CD8-positive, alpha-beta memory T cell (primary cell): Measurements from ENCODE around the gene C1orf35. TPM values are rescaled to one million over a fixed set of nuclear protein-coding genes. Genes with fewer than 3 reads are reported as not detected.
A peak's percentile ranks its signal among the peaks of the same experiment; 100 is the strongest.

ENCODE experiments used
- CTCF ChIA-PET: fragments of 350-600 bp; sonication (Branson Sonifier 250); formaldehyde crosslinking; loops from one replicate; lab custom pipeline; 2021; ENCODE audit warnings: antibody characterized with exemption; lab: Charles Lee
- POLR2A ChIA-PET: fragments of 350-600 bp; sonication (Branson Sonifier 250); formaldehyde crosslinking; loops from one replicate; lab custom pipeline; 2021; ENCODE audit warnings: antibody characterized with exemption; lab: Charles Lee
- DNase-seq, 5 donors: peaks; one replicate each; pipeline versions ENCODE4 v3.0.0 to v3.0.0-alpha.2; 2020 to 2022; ENCODE audit warnings: mixed read lengths in 1 of 5
- H3K27ac ChIP-seq: one replicate; pipeline ENCODE4 v1.7.0; 2013; ENCODE audit warnings: low read depth, mild to moderate bottlenecking, low read length, moderate library complexity
- H3K27me3 ChIP-seq: 2 replicates; pipeline ENCODE4 v1.7.0; 2013; ENCODE audit warnings: low read length, mild to moderate bottlenecking; ENCODE audit not compliant: insufficient read depth, poor library complexity, severe bottlenecking
- H3K36me3 ChIP-seq: 2 replicates; pipeline ENCODE4 v1.7.0; 2013; ENCODE audit warnings: mild to moderate bottlenecking, low read length, moderate library complexity; ENCODE audit not compliant: insufficient read depth
- H3K4me1 ChIP-seq: 2 replicates; pipeline ENCODE4 v1.7.0; 2013; ENCODE audit warnings: mild to moderate bottlenecking, low read length, moderate library complexity; ENCODE audit not compliant: insufficient read depth
- H3K4me3 ChIP-seq: 2 replicates; pipeline ENCODE4 v1.7.0; 2013; ENCODE audit warnings: mild to moderate bottlenecking, low read length
- H3K9me3 ChIP-seq: 2 replicates; pipeline ENCODE4 v1.7.0; 2013; ENCODE audit warnings: mild to moderate bottlenecking, low read length
- H3K27ac Mint-ChIP-seq, 8 donors: one replicate each; pipeline ENCODE4 v1.8.0; 2020 to 2021; ENCODE audit warnings: mixed read lengths in 8 of 8, mild to moderate bottlenecking in 6 of 8, inconsistent platforms in 3 of 8, moderate library complexity in 3 of 8
- H3K27me3 Mint-ChIP-seq, 2 donors: one replicate each; pipeline ENCODE4 v1.8.0; 2020 to 2021; ENCODE audit warnings: mixed read lengths in 2 of 2, mild to moderate bottlenecking in 1 of 2, moderate library complexity in 1 of 2
- H3K36me3 Mint-ChIP-seq, 3 donors: one replicate each; pipeline ENCODE4 v1.8.0; 2020 to 2021; ENCODE audit warnings: mixed read lengths in 3 of 3, inconsistent platforms in 1 of 3, mild to moderate bottlenecking in 1 of 3
- H3K4me1 Mint-ChIP-seq, 3 donors: one replicate each; pipeline ENCODE4 v1.8.0; 2020 to 2021; ENCODE audit warnings: mixed read lengths in 3 of 3, inconsistent platforms in 1 of 3, mild to moderate bottlenecking in 1 of 3
- H3K4me3 Mint-ChIP-seq, 7 donors: one replicate each; pipeline ENCODE4 v1.8.0; 2020 to 2021; ENCODE audit warnings: mixed read lengths in 7 of 7, mild to moderate bottlenecking in 6 of 7, moderate library complexity in 4 of 7, inconsistent platforms in 2 of 7
- H3K9me3 Mint-ChIP-seq, 5 donors: one replicate each; pipeline ENCODE4 v1.8.0; 2020 to 2022; ENCODE audit warnings: mixed read lengths in 5 of 5, mild to moderate bottlenecking in 3 of 5, moderate library complexity in 2 of 5, inconsistent platforms in 1 of 5
- polyA plus RNA-seq: library from polyadenylated mRNA; unstranded; fragments of 300-500 nt; fragmentation: Illumina TruSeq; gene quantifications from one replicate; pipeline ENCODE4 v1.2.3, GENCODE V29; 2021
- total RNA-seq, 2 experiments: library from RNA; stranded (reverse); gene quantifications; one replicate each; pipeline ENCODE4 v1.2.3, GENCODE V29; 2021

Gene C1orf35
- total and polyA plus RNA-seq, 3 experiments from 2014 or later: 21.4 to 29.2 (median 28.7) TPM

DNA sequence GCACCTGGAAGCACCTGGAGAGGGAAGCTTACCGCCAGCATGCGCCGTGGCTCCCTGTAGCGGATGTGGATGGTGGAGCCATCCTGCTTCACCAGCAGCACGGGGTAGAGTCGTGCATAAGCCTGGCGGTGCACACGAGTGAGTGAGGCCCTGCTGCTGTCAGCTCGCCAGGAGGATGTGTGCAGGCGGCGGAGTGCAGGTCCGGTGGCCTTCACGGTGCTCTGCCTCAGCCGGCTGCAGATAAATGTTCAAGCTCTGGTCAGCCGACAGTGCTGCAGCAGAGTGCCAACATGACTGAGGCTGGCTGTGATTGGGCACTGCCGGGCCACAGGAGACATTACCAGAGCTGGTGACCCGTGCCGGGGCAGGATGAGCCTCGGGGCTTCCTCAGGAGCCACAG, 4.5 kb upstream of the C1orf35 start:
- H3K4me1 Mint-ChIP-seq: peaks cover 24 to 43% (median 28%) of the 10 kb centered on the region in 3 donors
- no peaks in the 10 kb centered on the region for H3K9me3 Mint-ChIP-seq
- peak overlapping the region in 7 of 8 donors; percentile 58 to 95 (median 92) for H3K27ac Mint-ChIP-seq
- CTCF ChIA-PET: interaction anchor here (1.1 kb wide), 1 partner anchor 393 kb away, joined by 3 read pairs; no protein-coding TSS in a partner anchor
- Histone ChIP-seq H3K4me1 (peaks cover 31% of the 10 kb centered on the region), H3K27me3 (no peaks in the 10 kb centered on the region), H3K4me3 (no peak overlapping the region), H3K9me3 (no peaks in the 10 kb centered on the region), H3K36me3 (peaks cover 13% of the 10 kb centered on the region), H3K27ac (no peak overlapping the region)
- POLR2A ChIA-PET: no interaction called here
- H3K36me3 Mint-ChIP-seq: peaks cover 0 to 25% (median 3%) of the 10 kb centered on the region in 3 donors
- H3K4me3 Mint-ChIP-seq: peak overlapping the region; percentile 59 to 97 (median 92)
- no peak for DNase-seq
- peaks cover 0 to 2% of the 10 kb centered on the region in 2 donors for H3K27me3 Mint-ChIP-seq

DNA sequence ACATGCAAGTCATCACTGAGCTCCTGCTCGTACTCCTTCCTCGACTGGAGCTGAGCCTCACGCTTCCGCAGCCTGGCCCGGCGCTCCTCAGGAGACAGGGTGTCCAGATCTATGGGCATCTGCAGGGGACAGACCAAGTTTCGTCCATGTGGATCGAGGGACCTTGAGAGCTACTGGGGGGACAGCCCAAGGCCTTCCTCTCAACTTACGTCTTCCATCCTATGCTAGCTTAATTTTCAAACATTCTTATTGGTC, 3.6 kb upstream of the C1orf35 start:
- H3K36me3 ChIP-seq: peaks cover 13% of the 10 kb centered on the region
- no peak for DNase-seq
- no peak overlapping the region for H3K4me3 ChIP-seq
- H3K27me3 ChIP-seq: no peaks in the 10 kb centered on the region
- H3K4me1 ChIP-seq: peaks cover 33% of the 10 kb centered on the region
- no peaks in the 10 kb centered on the region for H3K9me3 ChIP-seq
- Mint-ChIP-seq H3K27ac (peak overlapping the region in 4 of 8 donors; percentile 26 to 95 (median 66)), H3K4me1 (peaks cover 24 to 47% (median 28%) of the 10 kb centered on the region in 3 donors), H3K4me3 (peak overlapping the region in 6 of 7 donors; percentile 23 to 61 (median 49)), H3K9me3 (no peaks in the 10 kb centered on the region), H3K36me3 (peaks cover 0 to 26% (median 3%) of the 10 kb centered on the region in 3 donors), H3K27me3 (peaks cover 0 to 2% of the 10 kb centered on the region in 2 donors)
- H3K27ac ChIP-seq: no peak overlapping the region
- ChIA-PET POLR2A (interaction anchor here (0.8 to 1.5 kb wide), 2 partner anchors 48 to 380 kb away, joined by 3 read pairs; no protein-coding TSS in a partner anchor), CTCF (interaction anchor here (1.0 to 1.1 kb wide), 2 partner anchors 58 to 394 kb away, joined by 3 read pairs; no protein-coding TSS in a partner anchor)

DNA sequence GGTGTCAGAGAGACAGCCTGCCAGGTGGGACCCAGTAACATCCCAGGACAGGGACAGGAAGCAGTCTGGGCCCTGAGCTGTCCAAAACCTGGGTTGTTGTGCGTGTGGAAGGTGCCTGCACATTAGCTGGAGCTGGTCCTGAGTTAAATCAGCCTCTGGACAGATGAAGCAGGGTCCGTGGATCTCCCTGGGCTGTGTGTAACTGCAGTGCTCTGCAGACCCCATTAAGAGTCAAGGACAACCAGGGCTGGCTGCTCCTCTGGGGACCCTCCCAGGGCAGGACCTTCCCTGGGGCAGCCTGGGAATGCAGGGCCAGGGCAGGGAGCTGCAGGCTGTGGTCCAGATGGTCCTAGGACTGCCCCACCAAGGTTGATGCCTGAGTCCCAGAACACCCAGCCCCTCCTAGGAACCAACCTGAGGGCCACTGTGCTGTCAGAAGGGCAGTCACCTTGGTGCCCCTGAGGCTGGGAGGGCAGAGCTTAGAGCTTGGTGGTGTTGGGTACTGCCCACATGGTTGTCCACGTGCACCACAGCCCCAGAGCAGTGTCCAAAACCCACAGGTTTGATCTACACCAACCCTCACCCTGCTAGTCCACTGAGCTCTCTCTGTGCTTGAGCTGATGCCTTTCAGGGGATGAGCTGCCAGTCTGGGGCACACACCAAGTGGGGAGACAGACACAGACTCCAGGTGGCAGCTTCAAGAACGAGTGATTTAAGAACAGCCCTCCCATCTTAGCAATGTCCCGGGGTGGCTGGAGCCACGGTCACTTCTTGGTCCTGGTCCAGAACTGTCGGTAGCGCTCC, 3.1 kb upstream of the C1orf35 start:
- Histone ChIP-seq H3K9me3 (no peaks in the 10 kb centered on the region), H3K27ac (no peak overlapping the region), H3K4me1 (peaks cover 38% of the 10 kb centered on the region), H3K36me3 (peaks cover 13% of the 10 kb centered on the region), H3K4me3 (no peak overlapping the region), H3K27me3 (no peaks in the 10 kb centered on the region)
- ChIA-PET POLR2A (interaction anchor here (0.5 to 1.5 kb wide), 3 partner anchors 33 to 380 kb away, joined by 3 to 4 read pairs (median 3); no protein-coding TSS in a partner anchor), CTCF (interaction anchor here (1.0 to 1.2 kb wide), 2 partner anchors 59 to 60 kb away, joined by 3 read pairs; no protein-coding TSS in a partner anchor)
- Mint-ChIP-seq H3K4me3 (peak overlapping the region in 5 of 7 donors; percentile 29 to 94 (median 50)), H3K36me3 (peaks cover 0 to 31% (median 5%) of the 10 kb centered on the region in 3 donors), H3K27ac (peak overlapping the region in 4 of 8 donors; percentile 17 to 85 (median 42)), H3K27me3 (peaks cover 0 to 2% of the 10 kb centered on the region in 2 donors), H3K4me1 (peaks cover 30 to 52% (median 34%) of the 10 kb centered on the region in 3 donors), H3K9me3 (no peaks in the 10 kb centered on the region)
- DNase-seq: no peak

DNA sequence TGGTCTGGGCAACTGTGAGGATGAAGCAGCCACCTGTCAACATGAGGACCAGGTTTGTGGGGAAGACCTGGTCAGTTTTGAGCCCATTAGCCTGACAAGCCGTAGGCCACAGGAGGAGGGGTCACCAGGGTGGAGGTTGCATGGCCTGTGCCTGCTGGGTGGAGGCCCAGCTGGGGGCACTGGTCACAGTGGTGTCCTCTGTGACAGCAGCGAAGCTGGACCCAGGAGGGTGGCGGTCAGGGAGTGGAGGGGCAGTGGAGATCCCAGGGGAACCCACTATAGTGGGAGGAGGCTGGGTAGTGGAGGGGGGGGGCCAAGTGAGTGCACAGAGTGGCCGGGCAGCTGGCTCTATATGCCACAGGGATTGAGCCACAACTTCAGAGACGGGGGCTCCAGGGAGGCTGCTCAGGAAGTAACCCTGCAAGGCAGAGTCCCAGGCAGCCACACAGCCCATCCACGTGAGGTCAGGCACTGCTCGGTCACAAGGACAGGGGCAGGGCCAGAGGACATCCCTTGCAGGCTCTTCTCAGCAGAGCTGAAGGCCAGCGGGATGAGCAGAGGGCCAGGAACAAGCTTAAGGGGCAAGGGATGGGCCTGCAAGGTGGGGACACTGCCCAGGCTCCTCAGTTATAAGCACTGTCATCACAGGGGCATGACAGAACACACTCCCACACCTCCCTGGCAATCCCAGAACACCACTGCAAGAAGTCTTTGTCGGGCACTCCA, 2.3 kb upstream of the C1orf35 start:
- ChIA-PET POLR2A (interaction anchor here (0.5 to 1.5 kb wide), 2 partner anchors 34 to 381 kb away, joined by 3 to 4 read pairs; no protein-coding TSS in a partner anchor), CTCF (interaction anchor here (1.2 kb wide), 1 partner anchor 61 kb away, joined by 3 read pairs; no protein-coding TSS in a partner anchor)
- Mint-ChIP-seq H3K27me3 (no peaks in the 10 kb centered on the region), H3K27ac (peak overlapping the region in 3 of 8 donors; percentile 85 to 96 (median 93)), H3K36me3 (peaks cover 0 to 33% (median 5%) of the 10 kb centered on the region in 3 donors), H3K9me3 (no peaks in the 10 kb centered on the region), H3K4me1 (peaks cover 30 to 57% (median 37%) of the 10 kb centered on the region in 3 donors), H3K4me3 (peak overlapping the region in 2 of 7 donors; percentile 63 to 94)
- Histone ChIP-seq H3K27me3 (no peaks in the 10 kb centered on the region), H3K4me3 (no peak overlapping the region), H3K9me3 (no peaks in the 10 kb centered on the region), H3K4me1 (peaks cover 38% of the 10 kb centered on the region), H3K27ac (no peak overlapping the region), H3K36me3 (peaks cover 13% of the 10 kb centered on the region)
- DNase-seq: no peak

DNA sequence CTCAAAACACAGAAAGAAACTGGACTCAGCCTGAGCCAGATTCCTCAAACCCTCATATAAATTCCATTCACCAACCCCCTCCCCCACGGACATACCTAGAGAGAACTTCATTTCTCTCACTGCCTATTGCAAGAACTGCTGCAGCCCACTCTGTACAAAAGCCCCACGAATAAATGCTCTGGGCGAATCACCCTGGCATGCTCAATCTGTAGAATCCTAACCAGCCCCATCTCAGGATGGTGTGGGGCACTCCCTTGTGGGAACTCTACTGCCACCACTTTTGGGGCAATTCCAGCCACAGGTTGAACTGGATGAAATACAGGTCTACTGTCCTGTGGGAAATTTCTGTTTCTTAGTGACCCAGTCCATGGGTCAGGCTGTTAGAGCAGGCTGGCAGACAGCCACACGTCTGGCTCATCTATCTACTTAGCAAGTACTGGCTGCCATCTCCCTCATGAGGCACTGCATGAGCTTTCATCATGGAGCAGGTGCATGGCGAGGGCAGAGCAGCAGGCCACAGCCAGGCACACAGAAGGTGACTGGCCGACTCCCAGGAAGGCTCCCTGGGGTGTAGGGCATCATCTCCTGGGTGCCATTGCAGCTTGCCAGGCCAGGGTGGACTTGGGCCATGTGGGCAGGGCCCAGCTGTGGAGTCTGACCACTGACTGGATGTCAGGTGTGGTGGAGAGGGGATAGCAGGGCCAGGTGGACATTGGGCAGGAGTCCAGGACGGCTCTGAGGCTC, 1.6 kb upstream of the C1orf35 start:
- Histone ChIP-seq H3K36me3 (peaks cover 13% of the 10 kb centered on the region), H3K4me3 (no peak overlapping the region), H3K9me3 (no peaks in the 10 kb centered on the region), H3K4me1 (peaks cover 30% of the 10 kb centered on the region), H3K27ac (no peak overlapping the region), H3K27me3 (no peaks in the 10 kb centered on the region)
- Mint-ChIP-seq H3K27ac (peak overlapping the region in 7 of 8 donors; percentile 47 to 96 (median 61)), H3K36me3 (peaks cover 0 to 40% (median 5%) of the 10 kb centered on the region in 3 donors), H3K4me3 (peak overlapping the region; percentile 63 to 94 (median 92)), H3K4me1 (peaks cover 27 to 51% (median 31%) of the 10 kb centered on the region in 3 donors), H3K27me3 (peaks cover 0 to 2% of the 10 kb centered on the region in 2 donors), H3K9me3 (no peaks in the 10 kb centered on the region)
- DNase-seq: no peak
- ChIA-PET POLR2A (no interaction called here), CTCF (no interaction called here)

DNA sequence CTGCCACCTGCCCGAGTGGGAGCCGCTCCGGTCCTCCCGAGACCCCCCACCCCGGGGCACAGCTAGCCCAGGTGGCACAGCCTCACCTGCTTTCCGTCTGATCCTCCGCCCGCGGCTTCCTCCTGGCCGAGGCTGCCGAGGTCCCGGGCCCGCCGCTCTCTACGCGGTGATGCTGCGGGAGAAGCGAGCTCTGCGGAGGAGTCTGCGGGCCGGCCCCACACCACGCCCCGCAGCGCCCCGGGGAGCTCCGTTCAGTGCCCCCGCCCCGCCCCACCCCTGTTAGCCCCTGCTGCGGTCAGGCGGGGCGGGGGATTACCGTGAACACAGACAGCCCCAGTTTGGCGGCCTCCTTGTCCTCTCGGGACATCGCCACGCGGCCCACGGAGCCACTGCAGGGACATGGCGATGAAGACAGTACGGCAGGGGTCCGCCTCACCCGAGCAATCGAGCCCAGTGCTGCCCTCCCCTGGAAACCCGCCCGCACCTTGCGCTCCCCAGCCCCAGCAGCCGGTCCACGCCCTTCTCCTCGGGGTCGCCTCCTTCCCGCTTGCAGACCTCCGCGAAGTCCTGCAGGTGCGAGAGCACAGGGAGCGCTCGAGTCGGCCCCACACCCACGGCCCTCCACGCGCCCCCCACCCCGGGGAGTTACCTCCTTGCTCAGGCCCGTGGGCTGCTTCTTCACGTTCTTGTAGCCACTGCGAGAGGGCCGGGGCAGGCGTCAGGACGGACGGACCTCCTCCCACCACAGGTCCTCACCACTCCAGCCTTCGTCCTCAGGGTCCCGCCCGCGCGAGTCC, 933 bp downstream of the C1orf35 start:
- peaks cover 19 to 46% (median 22%) of the 10 kb centered on the region in 3 donors for H3K4me1 Mint-ChIP-seq
- Histone ChIP-seq H3K27ac (peak overlapping the region; percentile 85), H3K4me3 (peak overlapping the region; percentile 43), H3K27me3 (no peaks in the 10 kb centered on the region), H3K36me3 (peaks cover 27% of the 10 kb centered on the region), H3K4me1 (peaks cover 18% of the 10 kb centered on the region), H3K9me3 (no peaks in the 10 kb centered on the region)
- peaks cover 4 to 59% (median 7%) of the 10 kb centered on the region in 3 donors for H3K36me3 Mint-ChIP-seq
- H3K9me3 Mint-ChIP-seq: no peaks in the 10 kb centered on the region
- DNase-seq: peak; percentile 52 to 80 (median 65)
- ChIA-PET POLR2A (interaction anchor here (0.5 to 2.7 kb wide), 5 partner anchors 13 to 1118 kb away, joined by 3 to 11 read pairs (median 3); partner anchors contain the start of gene ARF1), CTCF (interaction anchor here (0.7 to 1.2 kb wide), 3 partner anchors 18 to 65 kb away, joined by 3 to 5 read pairs (median 4); partner anchors contain the start of gene ARF1)
- peak overlapping the region; percentile 82 to 99 (median 95) for H3K27ac Mint-ChIP-seq
- peak overlapping the region; percentile 81 to 97 (median 86) for H3K4me3 Mint-ChIP-seq
- peaks cover 0 to 2% of the 10 kb centered on the region in 2 donors for H3K27me3 Mint-ChIP-seq
